A549 (cell line): ENCODE results near the gene ADORA3. TPM values are rescaled to one million over a fixed set of nuclear protein-coding genes. Genes with fewer than 3 reads are reported as not detected.

ENCODE experiments used
- ATAC-seq, 2 experiments: fragments of 200-7000 bp in 1 of 2; fragments of >200 bp in 1 of 2; cut with Nextera tagmentation in 1 of 2; cut with Tn5 transposase in 1 of 2; 3 replicates each; pipeline versions ENCODE4 v1.8.0 to v1.9.1; 2018 to 2020; ENCODE audit warnings: mild to moderate bottlenecking in 1 of 2, moderate library complexity in 1 of 2
- CTCF ChIA-PET: fragments of 300-600 bp; sonication (Branson Sonifier 250); formaldehyde crosslinking; extraction: SDS; loops from one replicate; lab custom pipeline; 2021; ENCODE audit warnings: antibody characterized with exemption, inconsistent platforms; lab: Yijun Ruan, JAX
- POLR2A ChIA-PET: fragments of 350-600 bp; formaldehyde crosslinking; extraction: SDS; loops from one replicate; lab custom pipeline; 2021; ENCODE audit warnings: antibody characterized with exemption, inconsistent platforms; lab: Yijun Ruan, JAX
- DNase-seq, 2 experiments: peaks; one replicate each; pipeline versions ENCODE4 v3.0.0 to v3.0.0-alpha.2; 2011 to 2016; ENCODE audit warnings: low read depth in 1 of 2, low spot score in 1 of 2
- FAIRE-seq: peaks from 2 replicates; lab custom pipeline; 2011; peaks lifted over from hg19 to GRCh38; lab: Jason Lieb, UNC
- H3K27ac ChIP-seq, 2 experiments: fragments of >200 bp; sonication (Bioruptor Twin); formaldehyde crosslinking; 3 replicates each; pipeline ENCODE4 v1.5.1; 2016 to 2017
- H3K4me1 ChIP-seq: fragments of >200 bp; sonication (Bioruptor Twin); formaldehyde crosslinking; 3 replicates; pipeline ENCODE4 v1.6.1; 2016
- H3K4me2 ChIP-seq: fragments of >200 bp; sonication (Bioruptor Twin); formaldehyde crosslinking; 3 replicates; pipeline ENCODE4 v1.6.1; 2016
- H3K4me3 ChIP-seq: fragments of >200 bp; sonication (Bioruptor Twin); formaldehyde crosslinking; 3 replicates; pipeline ENCODE4 v1.5.1; 2016
- H3K9me3 ChIP-seq: fragments of >200 bp; sonication (Bioruptor Twin); formaldehyde crosslinking; 3 replicates; pipeline ENCODE4 v1.6.1; 2016
- CBX8 ChIP-seq: fragments of 200-600 bp; sonication (generic); IDR thresholded peaks from 2 replicates; pipeline ENCODE4 v1.6.1; 2016
- CEBPB ChIP-seq, 2 experiments: fragments of >200 bp in 1 of 2; sonication (Bioruptor Twin) in 1 of 2; formaldehyde crosslinking in 1 of 2; IDR thresholded peaks; 2 replicates each; pipeline ENCODE4 v1.6.1; 2012 to 2016
- EHMT2 ChIP-seq: fragments of 200-600 bp; sonication (generic); IDR thresholded peaks from 2 replicates; pipeline ENCODE4 v1.6.1; 2016; ENCODE audit warnings: antibody characterized with exemption, low read depth, mild to moderate bottlenecking, moderate library complexity
- HDAC2 ChIP-seq: fragments of 200-600 bp; sonication (generic); IDR thresholded peaks from 2 replicates; pipeline ENCODE4 v1.6.1; 2016
- HOXA7 ChIP-seq: fragments of 250-450 bp; sonication (Bioruptor Pico); IDR thresholded peaks from 2 replicates; pipeline ENCODE4 v1.5.0; 2020; ENCODE audit warnings: mild to moderate bottlenecking, moderate library complexity
- JUNB ChIP-seq: fragments of >200 bp; sonication (Bioruptor Twin); formaldehyde crosslinking; IDR thresholded peaks from 2 replicates; pipeline ENCODE4 v1.6.1; 2016
- KDM5A ChIP-seq: fragments of 200-600 bp; sonication (generic); IDR thresholded peaks from 2 replicates; pipeline ENCODE4 v1.6.1; 2016; ENCODE audit warnings: antibody characterized with exemption, mild to moderate bottlenecking
- NPAS2 ChIP-seq: fragments of 250-450 bp; sonication (Bioruptor Pico); IDR thresholded peaks from 2 replicates; pipeline ENCODE4 v1.8.0; 2022; ENCODE audit warnings: mild to moderate bottlenecking, moderate library complexity, borderline replicate concordance
- PHF8 ChIP-seq: fragments of 200-600 bp; sonication (generic); IDR thresholded peaks from 2 replicates; pipeline ENCODE4 v1.6.1; 2016; ENCODE audit warnings: low read depth, mild to moderate bottlenecking, antibody characterized with exemption, moderate library complexity, borderline replicate concordance
- POLR2AphosphoS2 ChIP-seq: conservative IDR thresholded peaks from 2 replicates; pipeline ENCODE4 v1.6.1; 2012; ENCODE audit warnings: low read length, improper control_type of control experiment, inconsistent platforms
- RNF2 ChIP-seq: fragments of 200-600 bp; sonication (generic); IDR thresholded peaks from 2 replicates; pipeline ENCODE4 v1.6.1; 2016; ENCODE audit warnings: low read depth, mild to moderate bottlenecking, antibody characterized with exemption, moderate library complexity, borderline replicate concordance
- SREBF2 ChIP-seq: fragments of 450-650 bp; IDR thresholded peaks from 2 replicates; pipeline ENCODE4 v1.6.1; 2014; ENCODE audit warnings: mild to moderate bottlenecking, moderate library complexity
- TP53 ChIP-seq: fragments of 250-450 bp; sonication (Bioruptor Pico); IDR thresholded peaks from 2 replicates; pipeline ENCODE4 v1.5.0; 2021; ENCODE audit warnings: mild to moderate bottlenecking, moderate library complexity
- ZSCAN20 ChIP-seq: fragments of 250-450 bp; sonication (Bioruptor Pico); IDR thresholded peaks from 2 replicates; pipeline ENCODE4 v1.8.0; 2022; ENCODE audit warnings: mild to moderate bottlenecking, moderate library complexity
- WGBS: methylation state at CpG from one replicate; pipeline ENCODE4 v1.1.6; 2017; ENCODE audit errors: missing lambda C conversion rate; 5-methylcytosine and 5-hydroxymethylcytosine counted together
- polyA plus RNA-seq, 4 experiments: library from polyadenylated mRNA; depleted of rRNA in 3 of 4; stranded (reverse); fragments of >200 nt; fragmentation: RNase III in 1 of 4; extraction: RNeasy Plus Mini Kit Qiagen cat#74134 plus additional on column Dnase treatment in 1 of 4; gene quantifications; 2 replicates in 3 of 4; 3 replicates in 1 of 4; pipeline ENCODE4 v1.2.3, GENCODE V29; 2011 to 2017
- TF ChIP-seq, protein P1 (sequence below): IDR thresholded peaks from 2 replicates; pipeline ENCODE4 v1.6.1; 2012
- TF ChIP-seq, protein P2 (sequence below): fragments of >200 bp; sonication (Bioruptor Twin); formaldehyde crosslinking; IDR thresholded peaks from 3 replicates; pipeline ENCODE4 v1.6.1; 2016
- TF ChIP-seq, protein P3 (sequence below): fragments of >200 bp; sonication (Bioruptor Twin); formaldehyde crosslinking; IDR thresholded peaks from 2 replicates; pipeline ENCODE4 v1.6.1; 2016
- TF ChIP-seq, protein P4 (sequence below): IDR thresholded peaks from 2 replicates; pipeline ENCODE4 v1.6.1; 2012
- TF ChIP-seq, protein P5 (sequence below): fragments of 250-450 bp; sonication (Bioruptor Pico); IDR thresholded peaks from 2 replicates; pipeline ENCODE4 v1.5.0; 2021; ENCODE audit warnings: mild to moderate bottlenecking, moderate library complexity, borderline replicate concordance
- TF ChIP-seq, protein P6 (sequence below): fragments of 200-600 bp; sonication (generic); IDR thresholded peaks from 2 replicates; pipeline ENCODE4 v1.6.1; 2016; ENCODE audit warnings: antibody characterized with exemption, mild to moderate bottlenecking, moderate library complexity

The ADORA3 gene
- polyA plus RNA-seq, 2 of the 4 experiments (the other 2 are of a cell fraction): not detected

DNA sequence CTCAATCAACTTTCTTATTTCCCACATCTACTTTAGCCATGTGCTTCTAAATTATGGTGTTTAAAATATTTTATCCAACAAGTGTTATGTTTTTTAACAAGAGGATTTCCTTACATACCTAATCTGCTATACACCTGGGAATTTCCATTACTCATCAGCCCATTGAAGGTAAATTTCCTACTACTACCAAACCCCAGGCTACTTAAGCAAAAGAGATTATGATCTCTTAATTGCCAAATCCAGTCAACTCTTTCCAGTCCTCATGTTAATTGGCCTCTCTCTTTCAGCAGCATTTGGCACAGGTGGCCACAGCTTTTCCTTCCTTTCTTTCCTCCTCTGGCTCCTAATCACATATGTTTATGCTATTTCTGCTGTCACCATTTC lies 34.7 kb downstream of the ADORA3 start:
- FAIRE-seq (no peak), ATAC-seq (no peak), DNase-seq (no peak)
- H3K4me1 ChIP-seq: no peaks in the 10 kb centered on the region
- TF ChIP-seq, protein P1, sequence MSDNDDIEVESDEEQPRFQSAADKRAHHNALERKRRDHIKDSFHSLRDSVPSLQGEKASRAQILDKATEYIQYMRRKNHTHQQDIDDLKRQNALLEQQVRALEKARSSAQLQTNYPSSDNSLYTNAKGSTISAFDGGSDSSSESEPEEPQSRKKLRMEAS: no peak
- no peak for TF ChIP-seq TP53
- TF ChIP-seq JUNB: no peak
- no peak for TF ChIP-seq PHF8
- TF ChIP-seq RNF2: no peak
- no peak for TF ChIP-seq EHMT2
- TF ChIP-seq, protein P2, sequence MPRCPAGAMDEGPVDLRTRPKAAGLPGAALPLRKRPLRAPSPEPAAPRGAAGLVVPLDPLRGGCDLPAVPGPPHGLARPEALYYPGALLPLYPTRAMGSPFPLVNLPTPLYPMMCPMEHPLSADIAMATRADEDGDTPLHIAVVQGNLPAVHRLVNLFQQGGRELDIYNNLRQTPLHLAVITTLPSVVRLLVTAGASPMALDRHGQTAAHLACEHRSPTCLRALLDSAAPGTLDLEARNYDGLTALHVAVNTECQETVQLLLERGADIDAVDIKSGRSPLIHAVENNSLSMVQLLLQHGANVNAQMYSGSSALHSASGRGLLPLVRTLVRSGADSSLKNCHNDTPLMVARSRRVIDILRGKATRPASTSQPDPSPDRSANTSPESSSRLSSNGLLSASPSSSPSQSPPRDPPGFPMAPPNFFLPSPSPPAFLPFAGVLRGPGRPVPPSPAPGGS: no peak
- TF ChIP-seq HDAC2: no peak
- TF ChIP-seq, protein P3, sequence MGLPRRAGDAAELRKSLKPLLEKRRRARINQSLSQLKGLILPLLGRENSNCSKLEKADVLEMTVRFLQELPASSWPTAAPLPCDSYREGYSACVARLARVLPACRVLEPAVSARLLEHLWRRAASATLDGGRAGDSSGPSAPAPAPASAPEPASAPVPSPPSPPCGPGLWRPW: no peak
- no peak for TF ChIP-seq KDM5A
- TF ChIP-seq ZSCAN20 (CRISPR knock-in tag): no peak
- ChIA-PET CTCF (interaction anchor here (0.6 to 1.2 kb wide), 4 partner anchors 9 to 252 kb away, joined by 3 to 4 read pairs (median 4); no protein-coding TSS in a partner anchor), POLR2A (no interaction called here)
- H3K4me2 ChIP-seq: no peak overlapping the region
- no peaks in the 10 kb centered on the region for H3K9me3 ChIP-seq
- H3K4me3 ChIP-seq: no peak overlapping the region
- no peak overlapping the region for H3K27ac ChIP-seq

DNA sequence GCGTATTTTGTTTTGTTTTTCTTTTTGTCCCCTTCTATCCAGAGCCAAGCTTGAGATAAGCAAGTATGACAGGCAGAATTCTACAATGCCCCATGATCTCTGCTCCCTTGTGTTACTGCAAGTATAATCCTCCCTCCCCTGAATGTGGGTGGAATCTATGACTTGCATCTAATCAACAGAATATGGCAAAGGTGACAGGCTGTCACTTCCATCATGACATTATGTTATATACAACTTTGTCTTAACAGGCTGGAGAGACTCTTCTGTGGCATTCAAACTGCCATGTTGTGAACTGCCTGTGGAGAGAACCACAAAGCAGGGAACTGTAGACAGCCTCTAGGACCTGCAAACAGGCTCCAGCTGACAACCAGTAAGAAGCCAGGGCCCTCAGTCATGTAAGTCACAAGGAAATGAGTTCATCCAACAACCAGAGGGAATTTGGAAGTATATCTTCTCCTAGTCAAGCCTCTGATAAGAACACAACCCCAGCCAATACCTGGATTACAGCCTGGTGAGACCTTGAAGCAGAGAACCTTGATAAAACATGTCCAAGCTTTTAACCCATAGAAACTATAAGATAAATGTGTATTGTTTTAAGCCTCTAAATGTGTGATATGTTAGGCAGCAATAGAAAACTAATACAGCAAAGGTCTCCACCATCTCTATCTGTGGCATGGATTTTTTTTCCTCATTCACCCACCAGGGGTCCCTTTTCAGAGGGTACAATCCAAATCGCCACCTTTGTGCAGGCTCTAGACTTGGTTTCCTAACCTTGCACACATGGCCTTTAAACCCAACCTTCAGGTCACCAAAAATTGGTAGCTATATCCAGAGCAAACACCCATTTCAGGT lies 35.3 kb downstream of the ADORA3 start:
- FAIRE-seq (no peak), DNase-seq (no peak), ATAC-seq (no peak)
- ChIA-PET POLR2A (no interaction called here), CTCF (interaction anchor here (0.9 to 1.2 kb wide), 2 partner anchors 14 to 40 kb away, joined by 3 read pairs; no protein-coding TSS in a partner anchor)
- Histone ChIP-seq H3K9me3 (no peaks in the 10 kb centered on the region), H3K4me1 (no peaks in the 10 kb centered on the region), H3K4me3 (no peak overlapping the region), H3K4me2 (no peak overlapping the region), H3K27ac (no peak overlapping the region)
- WGBS: 85% methylated on average over 2 of the region's 2 CpGs
- no peak for TF ChIP-seq NPAS2 (CRISPR knock-in tag)

DNA sequence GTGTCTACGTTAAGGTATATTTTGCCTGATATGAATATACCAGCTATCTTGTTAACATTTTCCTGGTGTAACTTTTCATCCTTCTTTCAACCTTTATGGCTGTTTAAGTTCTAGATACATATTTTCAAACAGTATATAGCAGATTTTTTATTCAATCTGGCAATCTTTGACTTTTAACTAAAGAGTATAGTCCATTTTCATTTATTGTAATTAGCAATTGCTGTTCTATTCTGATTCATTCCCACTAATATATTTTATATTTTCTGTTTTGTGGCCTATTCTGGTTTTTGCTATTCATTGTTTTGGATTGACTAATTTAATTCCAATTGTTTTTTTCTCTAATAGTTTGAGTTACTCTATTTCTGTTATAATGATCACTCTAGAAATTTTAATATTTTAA lies 37.0 kb downstream of the ADORA3 start:
- ATAC-seq (no peak), FAIRE-seq (no peak), DNase-seq (no peak)
- Histone ChIP-seq H3K4me1 (no peaks in the 10 kb centered on the region), H3K4me3 (no peak overlapping the region), H3K27ac (no peak overlapping the region), H3K9me3 (no peaks in the 10 kb centered on the region), H3K4me2 (no peak overlapping the region)
- ChIA-PET POLR2A (no interaction called here), CTCF (no interaction called here)
- TF ChIP-seq CEBPB (IDR thresholded peaks at IDR 0.05) (no peak), POLR2AphosphoS2 (no peak), HOXA7 (CRISPR knock-in tag) (no peak), SREBF2 (no peak), EHMT2 (no peak), CBX8 (no peak)
- TF ChIP-seq, protein P4, sequence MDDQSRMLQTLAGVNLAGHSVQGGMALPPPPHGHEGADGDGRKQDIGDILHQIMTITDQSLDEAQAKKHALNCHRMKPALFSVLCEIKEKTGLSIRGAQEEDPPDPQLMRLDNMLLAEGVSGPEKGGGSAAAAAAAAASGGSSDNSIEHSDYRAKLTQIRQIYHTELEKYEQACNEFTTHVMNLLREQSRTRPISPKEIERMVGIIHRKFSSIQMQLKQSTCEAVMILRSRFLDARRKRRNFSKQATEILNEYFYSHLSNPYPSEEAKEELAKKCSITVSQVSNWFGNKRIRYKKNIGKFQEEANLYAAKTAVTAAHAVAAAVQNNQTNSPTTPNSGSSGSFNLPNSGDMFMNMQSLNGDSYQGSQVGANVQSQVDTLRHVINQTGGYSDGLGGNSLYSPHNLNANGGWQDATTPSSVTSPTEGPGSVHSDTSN: no peak
- TF ChIP-seq, protein P5, sequence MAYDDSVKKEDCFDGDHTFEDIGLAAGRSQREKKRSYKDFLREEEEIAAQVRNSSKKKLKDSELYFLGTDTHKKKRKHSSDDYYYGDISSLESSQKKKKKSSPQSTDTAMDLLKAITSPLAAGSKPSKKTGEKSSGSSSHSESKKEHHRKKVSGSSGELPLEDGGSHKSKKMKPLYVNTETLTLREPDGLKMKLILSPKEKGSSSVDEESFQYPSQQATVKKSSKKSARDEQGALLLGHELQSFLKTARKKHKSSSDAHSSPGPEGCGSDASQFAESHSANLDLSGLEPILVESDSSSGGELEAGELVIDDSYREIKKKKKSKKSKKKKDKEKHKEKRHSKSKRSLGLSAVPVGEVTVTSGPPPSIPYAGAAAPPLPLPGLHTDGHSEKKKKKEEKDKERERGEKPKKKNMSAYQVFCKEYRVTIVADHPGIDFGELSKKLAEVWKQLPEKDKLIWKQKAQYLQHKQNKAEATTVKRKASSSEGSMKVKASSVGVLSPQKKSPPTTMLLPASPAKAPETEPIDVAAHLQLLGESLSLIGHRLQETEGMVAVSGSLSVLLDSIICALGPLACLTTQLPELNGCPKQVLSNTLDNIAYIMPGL (CRISPR knock-in tag): no peak
- TF ChIP-seq, protein P6, sequence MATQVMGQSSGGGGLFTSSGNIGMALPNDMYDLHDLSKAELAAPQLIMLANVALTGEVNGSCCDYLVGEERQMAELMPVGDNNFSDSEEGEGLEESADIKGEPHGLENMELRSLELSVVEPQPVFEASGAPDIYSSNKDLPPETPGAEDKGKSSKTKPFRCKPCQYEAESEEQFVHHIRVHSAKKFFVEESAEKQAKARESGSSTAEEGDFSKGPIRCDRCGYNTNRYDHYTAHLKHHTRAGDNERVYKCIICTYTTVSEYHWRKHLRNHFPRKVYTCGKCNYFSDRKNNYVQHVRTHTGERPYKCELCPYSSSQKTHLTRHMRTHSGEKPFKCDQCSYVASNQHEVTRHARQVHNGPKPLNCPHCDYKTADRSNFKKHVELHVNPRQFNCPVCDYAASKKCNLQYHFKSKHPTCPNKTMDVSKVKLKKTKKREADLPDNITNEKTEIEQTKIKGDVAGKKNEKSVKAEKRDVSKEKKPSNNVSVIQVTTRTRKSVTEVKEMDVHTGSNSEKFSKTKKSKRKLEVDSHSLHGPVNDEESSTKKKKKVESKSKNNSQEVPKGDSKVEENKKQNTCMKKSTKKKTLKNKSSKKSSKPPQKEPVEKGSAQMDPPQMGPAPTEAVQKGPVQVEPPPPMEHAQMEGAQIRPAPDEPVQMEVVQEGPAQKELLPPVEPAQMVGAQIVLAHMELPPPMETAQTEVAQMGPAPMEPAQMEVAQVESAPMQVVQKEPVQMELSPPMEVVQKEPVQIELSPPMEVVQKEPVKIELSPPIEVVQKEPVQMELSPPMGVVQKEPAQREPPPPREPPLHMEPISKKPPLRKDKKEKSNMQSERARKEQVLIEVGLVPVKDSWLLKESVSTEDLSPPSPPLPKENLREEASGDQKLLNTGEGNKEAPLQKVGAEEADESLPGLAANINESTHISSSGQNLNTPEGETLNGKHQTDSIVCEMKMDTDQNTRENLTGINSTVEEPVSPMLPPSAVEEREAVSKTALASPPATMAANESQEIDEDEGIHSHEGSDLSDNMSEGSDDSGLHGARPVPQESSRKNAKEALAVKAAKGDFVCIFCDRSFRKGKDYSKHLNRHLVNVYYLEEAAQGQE: no peak
- WGBS: 0% methylated on average over 1 of the region's 1 CpG
